Femur (tissue), 1 donor: ENCODE measurements around the gene ARHGAP26.

ENCODE experiments used
- DNase-seq: peaks from one replicate; pipeline ENCODE4 v3.0.0-alpha.2; 2017

ARHGAP26 gene

DNA sequence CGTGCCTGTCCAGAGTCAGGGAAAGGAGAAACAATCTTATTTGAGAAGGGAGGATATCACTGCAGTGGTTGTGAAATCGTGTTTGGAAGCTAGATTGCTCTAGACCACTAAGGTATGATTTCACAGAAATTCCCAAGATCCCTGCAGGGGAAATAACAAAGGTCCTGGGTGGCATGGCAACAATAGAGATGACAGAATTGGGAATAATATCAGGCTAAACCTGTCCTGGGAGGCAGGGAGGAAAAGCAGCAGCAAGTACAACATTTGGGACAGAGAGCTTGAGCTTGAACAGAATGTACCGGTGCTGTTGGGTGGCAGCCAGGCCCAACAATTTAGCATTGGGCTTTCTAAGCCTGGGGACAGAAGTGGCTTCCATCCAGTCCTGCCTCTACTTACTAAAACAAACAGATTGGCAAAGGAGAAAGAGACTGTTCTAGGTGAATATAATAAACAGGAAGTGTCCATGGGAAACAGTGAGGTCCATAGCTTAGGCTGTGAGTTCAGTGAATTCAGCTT lies 17.0 kb upstream of the ARHGAP26 start:
- DNase-seq = no peak

- DNase-seq = no peak
These were observed 16.1 kb upstream of the ARHGAP26 start for GRCh38 chr5:142754031-142754430.

DNA sequence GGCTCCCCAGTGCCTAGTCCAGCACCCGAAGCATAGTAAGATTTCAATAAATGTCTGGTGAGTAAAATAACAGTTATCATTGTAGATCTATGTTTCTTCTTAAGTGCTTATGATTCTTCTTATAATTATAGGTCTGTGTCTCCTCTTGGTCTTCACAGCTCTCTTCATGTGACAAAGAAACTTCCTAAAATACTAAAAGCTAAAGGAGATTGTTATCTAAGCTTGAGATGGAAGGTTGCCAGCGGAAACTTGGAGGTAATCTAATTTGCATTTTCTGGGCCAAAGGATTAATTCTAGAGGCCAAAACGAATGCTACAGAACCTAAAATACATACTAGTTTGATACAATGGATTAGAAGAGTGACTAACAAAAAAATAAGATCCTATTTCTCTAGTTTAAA lies 13.6 kb upstream of the ARHGAP26 start:
- DNase-seq = no peak

DNA sequence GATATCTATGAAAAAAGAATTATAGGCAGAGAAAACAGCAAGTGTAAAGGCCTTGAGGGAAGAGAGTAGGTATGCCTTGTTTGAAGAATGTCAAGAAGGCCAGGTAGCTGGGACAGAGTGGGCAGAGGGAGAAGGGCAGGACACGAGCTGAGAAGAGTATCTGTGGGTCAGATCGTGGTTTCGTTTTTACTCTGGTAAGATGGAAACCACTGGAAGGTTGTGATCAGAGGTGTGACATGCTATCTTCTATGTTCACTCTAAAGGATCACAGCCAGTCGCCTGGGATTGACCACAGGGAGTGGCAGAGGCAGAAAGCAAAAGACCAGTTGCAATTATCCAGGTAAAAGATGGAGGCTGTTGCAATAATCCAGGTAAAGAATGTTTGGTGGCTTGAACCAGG lies 12.6 kb upstream of the ARHGAP26 start:
- DNase-seq = no peak

GRCh38 chr5:142758062-142758795 lies 11.9 kb upstream of the ARHGAP26 start:
- DNase-seq = no peak

DNA sequence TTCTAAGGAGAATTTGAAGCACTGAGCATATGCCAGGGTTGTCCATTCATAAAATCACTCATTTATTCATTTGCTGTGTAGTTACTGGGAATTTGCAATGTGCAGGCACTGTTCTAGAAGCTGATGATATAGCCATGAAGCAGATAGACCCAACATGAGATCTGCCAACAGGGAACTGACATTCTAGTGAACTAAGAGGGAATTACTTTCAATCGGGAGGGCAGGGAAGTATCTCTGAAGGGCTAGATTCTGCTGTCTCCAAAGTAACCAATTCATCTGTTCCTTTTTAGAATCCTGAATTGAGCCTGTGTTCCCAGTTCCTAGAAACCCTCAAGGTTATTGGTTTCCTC lies 11.4 kb upstream of the ARHGAP26 start:
- no peak for DNase-seq

DNA sequence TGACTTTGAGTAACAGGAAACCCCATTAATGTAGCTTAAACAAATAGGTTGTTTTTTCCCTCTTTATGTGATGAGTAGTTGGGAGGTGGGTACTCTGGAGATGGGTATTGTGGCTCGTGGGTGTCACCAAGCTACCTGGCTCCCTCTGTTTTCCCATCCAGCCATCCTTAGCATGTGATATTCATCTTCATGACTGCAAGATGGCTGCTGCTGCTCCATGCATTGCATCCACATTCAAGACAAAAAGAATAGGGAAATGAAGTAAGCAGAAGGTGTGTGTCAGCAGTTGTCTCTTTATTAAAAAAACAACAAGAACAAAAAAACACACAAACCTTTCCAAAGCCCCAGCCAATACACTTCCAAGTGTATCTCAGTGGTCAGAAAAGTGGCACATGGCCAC lies 6.5 kb upstream of the ARHGAP26 start:
- no peak for DNase-seq

DNA sequence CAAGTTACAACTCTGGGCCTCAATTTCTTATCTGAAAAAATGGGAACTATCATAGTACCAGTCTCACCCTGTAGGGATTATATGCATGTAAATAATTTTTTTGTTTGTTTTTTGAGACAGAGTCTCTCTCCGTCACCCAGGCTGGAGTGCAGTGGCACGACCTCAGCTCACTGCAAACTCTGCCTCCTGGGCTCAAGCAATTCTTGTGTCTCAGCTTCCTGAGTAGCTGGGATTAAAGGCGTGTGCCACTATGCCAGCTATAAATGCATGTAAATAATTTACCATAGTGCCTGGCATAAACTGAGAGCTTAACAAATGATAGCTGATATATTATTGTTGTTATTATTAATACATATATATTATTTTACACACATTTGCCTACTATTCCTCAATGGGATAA lies 3.0 kb upstream of the ARHGAP26 start:
- DNase-seq = no peak

GRCh38 chr5:142767911-142768310 lies 2.3 kb upstream of the ARHGAP26 start:
- DNase-seq = no peak

DNA sequence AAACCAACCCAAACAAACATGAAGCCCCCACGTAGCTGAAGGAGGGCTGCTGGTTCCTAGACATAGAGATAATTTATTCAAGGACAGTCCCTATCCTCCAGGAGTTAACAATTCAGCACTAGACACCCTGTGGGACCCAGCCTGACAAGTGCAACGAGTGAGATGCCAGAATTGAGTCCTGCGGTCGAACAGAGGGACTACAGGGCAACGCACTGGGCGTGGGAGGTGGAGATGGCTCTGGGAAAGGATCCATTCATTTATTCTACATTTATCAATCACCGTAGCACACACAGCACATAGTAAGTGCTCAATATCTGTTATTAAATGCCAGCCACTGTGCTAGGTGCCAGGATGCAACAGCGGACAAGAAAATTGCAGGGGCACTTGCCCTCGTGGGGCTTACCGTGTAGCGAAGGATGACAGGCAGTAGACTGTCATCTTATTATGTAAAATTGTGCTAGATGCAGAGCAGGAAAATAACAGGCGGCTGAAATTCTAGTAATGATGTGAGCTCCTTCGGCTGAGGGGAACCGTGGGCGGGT lies 855 bp upstream of the ARHGAP26 start:
- no peak for DNase-seq

DNA sequence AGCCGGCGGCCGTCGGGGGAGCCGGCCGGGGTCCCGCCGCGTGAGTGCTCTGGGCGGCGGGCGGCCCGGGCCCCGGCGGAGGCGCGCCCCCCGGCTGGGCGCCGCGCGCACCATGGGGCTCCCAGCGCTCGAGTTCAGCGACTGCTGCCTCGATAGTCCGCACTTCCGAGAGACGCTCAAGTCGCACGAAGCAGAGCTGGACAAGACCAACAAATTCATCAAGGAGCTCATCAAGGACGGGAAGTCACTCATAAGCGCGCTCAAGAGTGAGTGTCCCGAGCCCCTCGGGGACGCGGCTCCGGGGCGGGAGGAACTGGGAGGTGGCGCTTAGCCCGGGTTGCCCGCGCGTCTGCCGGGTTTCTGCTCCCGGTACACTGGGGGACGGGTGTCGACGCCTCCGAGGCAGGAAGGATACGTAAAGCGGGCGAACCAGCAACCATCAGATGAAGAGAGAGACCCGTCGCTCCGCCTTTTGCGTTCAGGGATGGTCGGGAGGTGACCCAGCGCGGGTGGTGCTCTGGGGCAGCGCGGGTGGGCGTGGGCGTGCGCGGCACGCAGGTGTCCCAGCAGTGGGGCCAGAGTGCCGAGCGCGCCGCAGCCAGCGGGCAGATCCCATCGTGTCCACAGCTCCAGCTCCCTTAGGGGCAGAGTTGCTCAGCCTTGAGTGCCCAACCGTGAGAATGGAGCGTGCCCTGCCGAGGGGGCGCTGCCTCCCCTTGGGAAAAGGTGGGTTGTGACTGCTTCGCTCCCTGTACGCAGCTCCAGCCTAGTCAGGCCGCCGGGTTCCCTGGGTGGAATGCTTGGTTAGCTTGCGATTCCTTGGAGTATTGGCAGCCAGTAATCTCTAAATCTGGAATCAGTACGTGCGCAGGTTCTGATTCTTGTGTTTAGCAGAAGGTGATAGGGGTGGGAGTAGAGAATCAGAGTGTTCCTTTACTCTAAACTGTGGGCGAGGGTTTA lies 753 bp downstream of the ARHGAP26 start:
- DNase-seq = peak; percentile 60

GRCh38 chr5:142771666-142772065 lies 1.5 kb downstream of the ARHGAP26 start:
- DNase-seq = no peak

DNA sequence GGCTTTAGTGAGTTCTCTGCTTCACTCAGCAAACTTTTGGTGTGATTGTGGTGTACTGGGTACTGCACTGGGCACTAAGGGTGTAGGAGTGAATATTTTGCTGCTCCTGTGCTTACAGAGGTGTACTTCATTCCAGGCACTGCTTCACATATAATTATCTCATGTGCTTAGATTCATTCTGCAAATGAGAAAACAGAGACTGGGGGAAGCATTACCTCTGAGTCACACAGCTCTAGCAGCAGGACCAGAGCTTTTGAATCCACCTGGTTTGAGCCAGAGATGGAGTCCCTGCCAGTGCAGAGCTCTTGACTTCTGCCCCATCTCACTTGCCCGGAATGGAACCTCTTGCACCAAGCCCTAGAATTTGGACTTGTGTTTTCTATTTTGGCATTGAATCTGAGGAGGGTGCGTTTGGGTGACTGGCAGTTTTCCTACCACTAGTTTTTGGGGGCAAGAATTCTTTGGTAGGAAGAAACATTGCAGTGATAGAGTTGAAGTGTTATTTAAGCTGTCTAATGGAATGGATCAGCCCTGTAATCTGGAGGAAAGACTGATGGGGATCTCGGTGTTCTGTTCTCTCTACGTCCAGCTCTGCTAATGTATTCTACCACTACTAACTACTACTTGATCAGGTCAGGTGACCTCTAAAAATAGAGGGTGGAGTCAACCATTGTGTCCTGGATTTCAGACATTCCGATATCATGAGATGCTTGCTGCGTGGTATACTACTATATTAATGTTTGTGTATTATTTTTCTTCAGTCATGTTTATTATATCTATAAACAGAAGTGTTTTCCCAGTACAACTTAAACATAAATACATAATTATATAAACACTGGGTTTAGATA lies 2.5 kb downstream of the ARHGAP26 start:
- DNase-seq = no peak

DNA sequence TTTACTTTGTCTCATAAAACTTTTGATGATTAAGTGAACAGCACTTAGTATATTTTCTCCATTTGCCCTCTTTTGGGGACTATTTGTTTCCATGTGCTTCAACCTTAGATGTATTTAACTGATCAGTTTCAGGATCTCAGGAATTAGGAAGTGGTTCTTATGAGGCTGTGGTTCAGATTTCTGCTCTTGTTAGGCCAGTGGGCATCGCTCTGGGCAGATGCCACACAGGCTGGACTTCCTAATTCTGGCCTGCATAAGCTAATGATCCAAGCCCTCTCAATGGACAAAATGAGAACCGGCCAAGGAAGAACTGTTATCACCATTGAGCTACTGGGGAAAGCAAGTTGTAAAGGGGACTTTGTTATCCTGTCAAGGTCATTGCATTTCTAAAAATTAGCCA lies 6.9 kb downstream of the ARHGAP26 start:
- DNase-seq = no peak

- DNase-seq = no peak
These were observed 7.7 kb downstream of the ARHGAP26 start for GRCh38 chr5:142777850-142778249.

- DNase-seq = no peak
These were observed 9.1 kb downstream of the ARHGAP26 start for GRCh38 chr5:142779163-142779840.

DNA sequence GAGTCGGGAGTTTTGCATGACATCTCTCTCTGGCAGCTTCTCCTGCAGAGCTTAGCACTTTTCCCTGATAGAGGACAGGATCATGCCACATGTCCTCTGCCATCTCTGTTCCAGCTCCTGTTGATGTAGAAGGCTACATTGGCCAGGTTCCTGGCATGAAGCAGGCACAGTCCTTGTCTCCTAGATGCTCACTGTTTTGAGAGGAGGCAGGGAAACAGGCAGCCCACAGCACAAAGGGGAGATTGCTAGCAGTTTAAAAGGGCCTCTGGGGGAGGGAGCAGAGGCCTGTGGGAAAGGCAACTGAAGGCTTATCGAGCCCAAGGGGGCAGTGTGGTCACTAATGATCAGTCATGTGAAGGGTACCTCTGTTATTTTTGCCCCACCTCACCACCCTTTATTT lies 10.7 kb downstream of the ARHGAP26 start:
- DNase-seq = no peak

GRCh38 chr5:142782976-142783530 lies 12.9 kb downstream of the ARHGAP26 start:
- DNase-seq = peak; percentile 57

DNA sequence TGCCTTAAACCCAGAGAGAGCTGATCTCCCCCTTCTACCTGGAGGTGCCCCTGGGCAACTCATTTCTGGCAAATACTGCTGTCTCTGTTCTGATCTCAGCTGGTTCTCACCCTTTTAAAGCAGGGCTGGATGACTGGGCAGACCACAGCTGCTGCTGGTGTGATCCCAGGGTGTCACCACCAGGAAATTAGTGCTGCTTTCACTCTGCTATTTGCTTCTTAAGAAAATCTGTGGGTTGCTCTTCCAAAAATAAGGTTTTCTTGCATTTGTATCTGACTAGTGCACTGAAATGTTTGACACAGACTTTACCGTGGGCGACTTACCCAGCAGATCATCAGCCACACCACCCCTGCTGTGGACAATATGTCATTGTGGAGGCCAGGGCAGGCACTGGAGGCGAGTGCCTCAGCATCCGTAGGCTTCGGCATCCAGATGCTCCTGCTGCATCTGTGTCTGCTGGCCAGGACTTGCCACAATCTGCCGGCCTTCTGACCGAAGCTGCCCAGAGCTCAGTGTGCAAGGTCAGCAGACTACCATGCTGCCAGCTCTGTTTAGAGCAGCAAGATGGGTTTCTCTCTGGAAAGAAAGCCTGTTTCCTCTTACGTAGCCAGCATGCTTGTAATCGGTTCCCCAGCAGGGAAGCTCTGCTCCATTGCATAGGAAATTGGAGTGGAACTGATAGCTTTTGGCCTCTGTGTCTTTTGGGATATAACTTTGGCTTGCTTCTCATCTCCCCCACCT lies 13.6 kb downstream of the ARHGAP26 start:
- peak; percentile 60 for DNase-seq

GRCh38 chr5:142784401-142784955 lies 14.3 kb downstream of the ARHGAP26 start:
- no peak for DNase-seq

- no peak for DNase-seq
These were observed 15.0 kb downstream of the ARHGAP26 start for GRCh38 chr5:142785206-142785605.
